Muscle layer of colon (tissue), 2 donors: ENCODE data around the gene PLAU.
"Not testable (repeated sequence)": the region's sequence is repeated elsewhere in the genome, so short reads cannot be mapped to it uniquely, and the experiment has no call there.

ENCODE experiments used
- H3K27ac ChIP-seq: one replicate; pipeline ENCODE4 v1.7.0; 2013; ENCODE audit warnings: low read depth, mild to moderate bottlenecking, low read length, moderate library complexity
- H3K27me3 ChIP-seq, 2 donors: one replicate each; pipeline ENCODE4 v1.7.0; 2013; ENCODE audit warnings: low read length in 2 of 2, mild to moderate bottlenecking in 2 of 2; ENCODE audit not compliant: insufficient read depth in 2 of 2, control insufficient read depth in 1 of 2
- H3K36me3 ChIP-seq: one replicate; pipeline ENCODE4 v1.7.0; 2013; ENCODE audit warnings: mild to moderate bottlenecking, low read length; ENCODE audit not compliant: insufficient read depth
- H3K4me1 ChIP-seq: one replicate; pipeline ENCODE4 v1.7.0; 2013; ENCODE audit warnings: mild to moderate bottlenecking, low read length; ENCODE audit not compliant: insufficient read depth
- H3K4me3 ChIP-seq, 2 donors: one replicate each; pipeline ENCODE4 v1.7.0; 2013; ENCODE audit warnings: low read length in 2 of 2, low read depth in 1 of 2, mild to moderate bottlenecking in 1 of 2, moderate library complexity in 1 of 2
- H3K9ac ChIP-seq: one replicate; pipeline ENCODE4 v1.7.0; 2013; ENCODE audit warnings: low read length
- H3K9me3 ChIP-seq: one replicate; pipeline ENCODE4 v1.7.0; 2013; ENCODE audit warnings: mild to moderate bottlenecking, low read length
- donor health status: abdominal sarcoma.
- donor health status: Adenocarcinoma of cecum.

Gene PLAU

DNA sequence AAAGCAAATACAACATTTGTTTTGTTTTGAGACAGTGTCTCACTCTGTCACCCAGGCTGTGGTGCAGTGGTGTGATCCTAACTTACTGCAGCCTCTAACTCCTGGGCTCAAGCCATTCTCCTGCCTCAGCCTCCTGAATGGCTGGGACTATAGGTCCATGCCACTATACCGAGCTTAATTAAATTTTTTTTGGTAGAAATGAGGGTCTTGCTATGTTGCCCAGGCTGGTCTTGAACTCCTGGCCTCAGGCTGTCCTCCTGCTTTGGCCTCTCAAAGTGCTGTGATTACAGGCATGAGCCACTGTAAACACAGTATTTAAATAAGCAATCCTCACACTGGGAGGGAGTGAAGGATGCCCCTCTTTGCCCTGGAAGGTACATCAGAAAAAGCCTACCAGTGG is 32.6 kb upstream of the PLAU start:
- no peak overlapping the region for H3K4me3 ChIP-seq
- no peaks in the 10 kb centered on the region for H3K36me3 ChIP-seq
- no peak overlapping the region for H3K27ac ChIP-seq
- peaks cover 8% of the 10 kb centered on the region for H3K4me1 ChIP-seq
- no peak overlapping the region for H3K9ac ChIP-seq
- no peaks in the 10 kb centered on the region for H3K27me3 ChIP-seq
- no peaks in the 10 kb centered on the region for H3K9me3 ChIP-seq

DNA sequence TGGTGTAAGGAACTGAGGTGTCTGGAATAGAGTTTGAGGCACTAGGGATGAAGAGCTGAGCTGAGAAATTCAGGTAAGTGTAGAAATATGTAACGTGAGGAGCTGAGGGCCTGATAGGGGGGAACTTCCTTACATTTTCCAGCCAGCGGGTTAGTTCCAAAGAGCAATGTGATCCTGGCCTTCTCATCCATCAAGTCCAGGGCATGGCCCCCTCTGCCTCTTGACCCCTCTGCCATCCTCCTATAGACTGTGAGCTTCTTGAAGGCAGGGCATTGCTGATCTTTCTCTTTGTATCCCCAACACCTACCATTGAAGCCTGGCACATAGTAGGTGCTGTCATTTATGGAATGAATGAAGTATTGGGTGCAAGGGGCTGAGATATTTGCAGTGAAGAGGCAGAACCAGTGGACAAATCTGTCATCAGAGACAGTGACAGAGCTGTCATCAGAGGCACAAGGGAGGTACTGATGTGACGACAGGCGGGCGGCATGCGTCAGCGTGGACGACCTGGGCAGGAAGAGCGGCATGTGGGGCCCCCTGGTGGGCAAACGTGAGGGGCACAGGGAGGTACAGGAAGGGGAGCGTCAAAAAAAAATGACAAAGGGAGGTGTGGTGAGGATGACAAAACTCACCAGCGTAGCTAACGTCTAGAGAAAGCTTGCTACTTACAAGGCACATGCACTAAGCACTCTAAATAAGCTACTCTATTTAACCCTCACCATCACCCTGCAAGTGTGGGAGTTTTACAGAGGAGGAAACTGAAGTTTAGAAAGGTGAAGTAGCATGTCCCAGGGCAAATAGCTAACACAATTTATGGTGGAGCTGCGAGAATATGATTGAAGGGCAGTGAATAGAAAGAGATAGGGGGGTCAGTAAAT is 31.4 kb upstream of the PLAU start:
- Histone ChIP-seq H3K36me3 (no peaks in the 10 kb centered on the region), H3K9ac (no peak overlapping the region), H3K9me3 (no peaks in the 10 kb centered on the region), H3K4me3 (no peak overlapping the region), H3K27ac (no peak overlapping the region), H3K27me3 (no peaks in the 10 kb centered on the region), H3K4me1 (peaks cover 7% of the 10 kb centered on the region)

DNA sequence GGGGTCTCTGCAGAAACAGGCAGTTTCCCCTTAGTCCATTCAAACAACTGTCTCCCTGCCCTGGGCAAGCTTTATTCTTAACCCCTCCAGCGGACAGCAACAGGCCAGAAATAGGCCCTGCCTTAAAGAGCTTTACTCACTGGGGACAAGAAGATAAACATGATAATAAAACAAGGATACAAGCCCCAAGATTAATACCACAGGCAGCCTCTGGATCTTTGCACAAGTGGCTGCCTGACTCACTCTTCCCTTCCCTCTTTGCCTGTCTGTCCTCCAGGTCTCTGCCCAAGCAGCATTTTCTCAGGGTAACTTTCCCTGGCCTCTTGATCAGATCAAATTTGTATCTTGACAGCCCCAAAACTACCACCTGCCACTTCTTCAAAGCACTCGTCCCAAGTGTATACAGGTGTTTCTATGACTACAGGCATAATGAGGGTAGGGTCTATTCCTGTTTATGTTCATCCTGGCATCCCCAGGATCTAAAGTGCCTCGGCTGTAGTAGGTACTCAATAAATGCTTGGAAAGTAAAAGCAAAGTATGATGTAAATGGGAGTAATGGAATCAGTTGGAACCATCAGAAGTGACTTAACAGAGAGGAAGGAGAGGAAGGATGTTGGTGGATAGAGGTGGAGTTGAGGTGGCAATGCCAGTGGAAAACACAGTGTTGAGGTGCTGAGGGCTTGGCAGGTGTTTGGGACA is 29.6 kb upstream of the PLAU start:
- no peak overlapping the region for H3K9ac ChIP-seq
- no peaks in the 10 kb centered on the region for H3K27me3 ChIP-seq
- no peaks in the 10 kb centered on the region for H3K36me3 ChIP-seq
- no peak overlapping the region for H3K27ac ChIP-seq
- no peaks in the 10 kb centered on the region for H3K9me3 ChIP-seq
- H3K4me3 ChIP-seq = no peak overlapping the region
- H3K4me1 ChIP-seq = peaks cover 14% of the 10 kb centered on the region

DNA sequence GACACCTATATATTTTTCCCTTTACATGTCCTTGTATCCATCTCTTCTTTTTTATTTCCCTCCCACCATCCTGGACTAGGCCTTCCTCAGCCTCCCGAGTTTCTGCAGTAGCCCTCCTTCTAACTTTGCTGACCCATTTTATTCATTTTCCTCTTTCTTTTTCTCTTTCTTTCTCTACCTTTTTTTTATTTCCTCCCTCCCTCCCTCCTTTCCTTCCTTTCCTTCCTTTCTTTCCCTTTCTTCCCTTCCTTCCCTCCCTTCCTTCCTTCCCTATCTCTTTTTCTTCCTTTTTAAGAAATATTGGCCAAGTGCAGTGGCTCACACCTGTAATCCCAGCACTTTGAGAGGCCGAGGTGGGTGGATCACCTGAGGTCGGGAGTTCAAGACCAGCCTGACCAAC is 26.9 kb upstream of the PLAU start:
- H3K36me3 ChIP-seq = no peaks in the 10 kb centered on the region
- H3K4me1 ChIP-seq = peaks cover 41% of the 10 kb centered on the region
- no peaks in the 10 kb centered on the region for H3K27me3 ChIP-seq
- no peaks in the 10 kb centered on the region for H3K9me3 ChIP-seq
- H3K9ac ChIP-seq = no peak overlapping the region
- H3K27ac ChIP-seq = no peak overlapping the region
- no peak overlapping the region for H3K4me3 ChIP-seq

DNA sequence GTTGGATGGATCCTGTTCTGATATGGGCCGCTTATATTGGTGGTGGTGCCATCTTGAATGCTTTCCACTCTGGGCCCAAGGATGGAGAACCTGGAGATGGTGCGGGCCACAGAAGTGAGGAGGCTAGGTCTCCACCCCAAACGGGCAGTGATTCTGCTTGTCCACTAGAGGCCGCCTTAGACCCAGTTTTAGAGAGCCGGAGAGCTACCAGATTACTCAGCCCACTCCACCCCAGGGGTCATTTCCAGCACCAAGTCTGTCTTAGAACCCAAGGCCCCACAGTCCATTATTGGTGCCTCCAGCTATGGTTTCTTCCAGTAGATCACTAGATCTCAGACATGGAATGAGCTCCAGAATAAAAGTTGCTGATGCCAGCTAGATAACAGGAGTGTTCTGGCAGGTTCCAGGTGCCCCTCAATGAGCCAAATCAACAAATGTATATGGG is 24.8 kb upstream of the PLAU start:
- H3K9me3 ChIP-seq = no peaks in the 10 kb centered on the region
- no peak overlapping the region for H3K9ac ChIP-seq
- no peaks in the 10 kb centered on the region for H3K27me3 ChIP-seq
- H3K4me1 ChIP-seq = peaks cover 35% of the 10 kb centered on the region
- H3K27ac ChIP-seq = peak overlapping the region; percentile 81
- no peak overlapping the region for H3K4me3 ChIP-seq
- H3K36me3 ChIP-seq = no peaks in the 10 kb centered on the region

DNA sequence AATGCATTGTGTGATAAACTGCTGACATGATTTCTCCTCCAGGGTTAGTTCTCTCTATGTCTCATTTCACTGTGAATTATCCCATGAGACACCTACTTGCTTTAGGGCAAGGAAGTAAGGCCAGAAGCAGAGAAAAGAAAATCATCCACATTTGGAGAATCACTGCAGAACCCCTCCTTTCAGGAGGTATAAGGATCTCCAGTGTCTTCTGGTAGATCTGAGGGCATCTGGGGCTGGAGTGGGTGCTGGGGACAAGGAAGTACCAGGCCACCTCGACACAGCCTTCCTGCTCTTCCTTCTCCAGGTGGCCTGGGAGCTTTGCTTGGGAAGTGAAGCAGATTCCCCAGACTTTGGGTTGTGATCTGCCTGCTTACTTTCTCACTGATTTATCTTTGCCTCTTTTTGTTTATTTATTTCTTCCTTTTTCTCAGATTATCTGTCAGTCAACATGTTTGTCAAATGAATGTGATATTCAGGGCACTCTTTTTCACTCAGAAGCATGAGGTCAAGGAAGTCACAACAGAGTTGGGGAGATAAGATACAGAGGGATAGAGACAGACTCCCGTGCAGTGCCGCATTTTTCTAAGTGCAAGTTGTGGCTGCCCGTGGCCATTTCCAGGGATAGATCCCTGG is 24.2 kb upstream of the PLAU start:
- Histone ChIP-seq H3K4me1 (peaks cover 35% of the 10 kb centered on the region), H3K4me3 (peak overlapping the region in 1 of 2 donors; percentile 48), H3K36me3 (no peaks in the 10 kb centered on the region), H3K9me3 (no peaks in the 10 kb centered on the region), H3K9ac (peak overlapping the region; percentile 24), H3K27me3 (no peaks in the 10 kb centered on the region), H3K27ac (peak overlapping the region; percentile 81)

DNA sequence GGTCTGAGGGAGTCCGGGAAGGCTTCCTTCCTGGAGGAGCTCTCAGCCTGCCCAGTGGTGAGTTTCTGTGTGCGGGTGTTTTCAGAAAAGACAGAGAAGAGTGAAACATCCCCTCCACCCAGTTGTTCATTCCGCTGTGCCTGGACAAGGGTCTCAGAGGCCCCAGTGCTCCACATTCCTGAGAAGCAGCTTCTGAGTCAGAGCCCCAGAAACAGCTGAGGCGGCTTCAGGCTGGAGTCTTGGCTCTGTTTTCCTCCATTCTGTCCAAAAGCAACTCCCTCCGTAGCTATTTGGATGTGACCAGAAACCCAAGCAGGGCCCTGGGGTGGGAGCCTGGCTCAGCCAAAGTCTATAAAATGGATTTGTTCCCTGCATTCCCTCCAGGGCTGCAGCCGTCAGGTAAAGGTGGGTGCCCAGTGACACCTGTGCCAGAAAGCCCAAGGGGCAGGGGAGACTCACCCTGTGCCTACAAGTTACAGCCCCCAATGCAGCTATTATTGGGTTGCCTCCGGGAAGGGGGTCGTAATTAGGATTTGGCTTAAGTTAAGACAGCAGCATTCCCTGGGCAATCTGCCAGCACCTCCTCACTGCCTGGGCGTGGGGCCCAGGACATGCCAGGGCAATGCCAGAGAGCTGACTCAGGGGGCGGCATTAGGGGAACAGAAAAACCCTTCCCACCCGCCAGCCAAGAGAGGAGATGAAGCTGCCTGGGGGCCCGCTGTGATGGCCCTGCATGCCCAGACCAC is 23.5 kb upstream of the PLAU start:
- H3K4me3 ChIP-seq = peak overlapping the region in 1 of 2 donors; percentile 48
- no peaks in the 10 kb centered on the region for H3K36me3 ChIP-seq
- no peaks in the 10 kb centered on the region for H3K9me3 ChIP-seq
- H3K27ac ChIP-seq = peak overlapping the region; percentile 81
- peak overlapping the region; percentile 24 for H3K9ac ChIP-seq
- H3K27me3 ChIP-seq = no peaks in the 10 kb centered on the region
- H3K4me1 ChIP-seq = peaks cover 35% of the 10 kb centered on the region

DNA sequence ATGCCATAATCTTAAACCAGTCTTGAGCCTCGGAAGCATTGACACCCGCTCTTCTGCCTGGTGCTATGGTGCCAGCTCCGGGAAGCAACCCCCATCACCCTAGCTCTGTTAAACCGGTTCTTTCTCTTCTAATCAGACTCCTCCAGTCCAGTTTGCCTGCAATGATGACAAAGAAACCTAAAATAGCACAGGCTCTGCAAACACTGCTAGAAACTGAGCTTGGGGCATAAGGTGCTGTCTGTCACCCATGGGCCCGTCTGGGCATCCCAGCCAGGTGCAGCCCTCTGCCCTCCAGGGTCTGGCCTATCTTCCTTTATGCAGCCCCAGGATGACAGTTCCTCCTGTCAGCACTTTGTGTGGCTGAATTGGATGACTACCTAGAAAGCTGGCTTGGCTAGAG is 22.4 kb upstream of the PLAU start:
- no peaks in the 10 kb centered on the region for H3K9me3 ChIP-seq
- H3K4me3 ChIP-seq = no peak overlapping the region
- peaks cover 35% of the 10 kb centered on the region for H3K4me1 ChIP-seq
- no peak overlapping the region for H3K9ac ChIP-seq
- no peaks in the 10 kb centered on the region for H3K36me3 ChIP-seq
- H3K27ac ChIP-seq = peak overlapping the region; percentile 47
- H3K27me3 ChIP-seq = no peaks in the 10 kb centered on the region

DNA sequence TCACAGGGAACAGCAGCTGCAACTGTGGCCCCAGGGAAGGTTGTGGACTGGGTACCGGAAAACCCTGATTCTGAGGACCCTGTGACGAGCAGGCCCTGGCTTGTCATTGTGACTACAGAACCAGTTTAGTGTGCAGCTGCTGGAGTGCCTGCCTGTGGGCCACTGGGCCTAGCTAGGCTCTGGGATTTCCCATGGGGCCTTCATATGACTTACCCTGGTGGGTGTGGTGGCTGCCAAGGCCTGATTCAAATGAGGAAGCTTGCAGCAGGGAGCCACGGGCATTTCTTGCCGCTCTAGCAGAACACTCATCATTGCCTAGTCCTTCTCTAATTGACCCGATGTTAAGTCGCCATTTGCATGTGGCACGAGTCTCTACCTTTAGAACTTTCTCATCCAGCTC is 21.9 kb upstream of the PLAU start:
- H3K9ac ChIP-seq = no peak overlapping the region
- H3K27ac ChIP-seq = peak overlapping the region; percentile 47
- no peaks in the 10 kb centered on the region for H3K27me3 ChIP-seq
- H3K4me3 ChIP-seq = no peak overlapping the region
- peaks cover 35% of the 10 kb centered on the region for H3K4me1 ChIP-seq
- H3K9me3 ChIP-seq = no peaks in the 10 kb centered on the region
- no peaks in the 10 kb centered on the region for H3K36me3 ChIP-seq

DNA sequence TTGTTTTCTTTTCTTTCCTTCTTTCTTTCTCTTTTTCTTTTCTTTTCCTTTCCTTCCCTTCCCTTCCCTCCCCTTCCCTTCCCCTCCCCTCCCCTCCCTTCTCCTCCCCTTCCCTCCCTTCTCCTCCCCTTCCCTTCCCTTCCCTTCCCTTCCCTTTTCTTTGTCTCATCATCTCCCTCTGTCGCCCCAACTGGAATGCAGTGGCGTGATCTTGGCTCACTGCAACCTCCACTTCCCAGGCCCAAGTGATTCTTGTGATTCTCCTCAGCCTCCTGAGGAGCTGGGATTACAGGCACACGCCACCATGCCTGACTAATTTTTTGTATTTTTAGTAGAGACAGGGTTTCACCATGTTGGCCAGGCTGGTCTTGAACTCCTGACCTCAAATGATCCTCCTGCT is 21.5 kb upstream of the PLAU start:
- Histone ChIP-seq H3K4me1 (peaks cover 35% of the 10 kb centered on the region), H3K27ac (peak overlapping the region; percentile 47)
- H3K9me3 ChIP-seq = not testable (repeated sequence)

DNA sequence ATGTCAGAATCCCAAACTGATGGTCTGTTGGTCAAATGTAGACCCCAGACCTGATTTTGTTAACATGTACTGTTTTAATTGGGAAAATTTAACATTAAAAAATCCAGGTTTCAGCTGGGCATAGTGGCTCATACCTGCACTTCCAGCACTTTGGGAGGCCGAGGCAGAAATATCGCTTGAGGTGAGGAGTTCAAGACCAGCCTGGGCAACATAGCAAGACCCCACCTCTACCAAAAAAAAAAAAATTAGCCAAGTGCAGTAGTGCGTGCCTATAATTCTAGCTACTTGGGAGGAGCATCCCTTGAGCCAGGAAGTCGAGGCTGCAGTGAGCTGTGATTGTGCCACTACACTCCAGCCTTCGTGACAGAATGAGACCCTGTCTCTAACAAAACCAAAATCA is 20.7 kb upstream of the PLAU start:
- Histone ChIP-seq H3K36me3 (no peaks in the 10 kb centered on the region), H3K4me3 (no peak overlapping the region), H3K4me1 (peaks cover 35% of the 10 kb centered on the region), H3K9ac (no peak overlapping the region), H3K27me3 (no peaks in the 10 kb centered on the region), H3K27ac (no peak overlapping the region), H3K9me3 (no peaks in the 10 kb centered on the region)

More for the DNA sequence above, 21.5 kb upstream of the PLAU start:
- not testable (repeated sequence) for H3K9ac ChIP-seq, H3K36me3 ChIP-seq, H3K27me3 ChIP-seq, H3K4me3 ChIP-seq
